H9 (cell line): ENCODE data around the gene EIF2D. TPM values are rescaled to one million over a fixed set of nuclear protein-coding genes. Genes with fewer than 3 reads are reported as not detected.

Experiments
- DNase-seq: peaks from one replicate; pipeline ENCODE4 v3.0.0-alpha.2; 2017
- H2AFZ ChIP-seq: one replicate; pipeline ENCODE4 v1.6.1; 2013; ENCODE audit warnings: mild to moderate bottlenecking, low read length, control low read depth, moderate library complexity
- H2AK5ac ChIP-seq: 2 replicates; pipeline ENCODE4 v1.6.1; 2013; ENCODE audit warnings: low read length, control low read depth, mixed read lengths; ENCODE audit not compliant: insufficient read length
- H2BK120ac ChIP-seq: one replicate; pipeline ENCODE4 v1.6.1; 2013; ENCODE audit warnings: low read depth, mild to moderate bottlenecking, low read length, control low read depth, inconsistent platforms; ENCODE audit not compliant: poor library complexity, severe bottlenecking
- H2BK12ac ChIP-seq: 2 replicates; pipeline ENCODE4 v1.6.1; 2013; ENCODE audit warnings: low read length, control low read depth, mixed read lengths, low read depth; ENCODE audit not compliant: insufficient read length
- H2BK15ac ChIP-seq: 2 replicates; pipeline ENCODE4 v1.6.1; 2013; ENCODE audit warnings: low read depth, low read length, control low read depth
- H2BK20ac ChIP-seq: one replicate; pipeline ENCODE4 v1.6.1; 2013; ENCODE audit warnings: low read depth, mild to moderate bottlenecking, low read length, control low read depth, inconsistent platforms; ENCODE audit not compliant: poor library complexity, severe bottlenecking
- H2BK5ac ChIP-seq: 2 replicates; pipeline ENCODE4 v1.6.1; 2013; ENCODE audit warnings: low read length, control low read depth, mixed read lengths; ENCODE audit not compliant: insufficient read length
- H3K14ac ChIP-seq: 2 replicates; pipeline ENCODE4 v1.6.1; 2013; ENCODE audit warnings: low read length, control low read depth; ENCODE audit not compliant: insufficient read depth
- H3K18ac ChIP-seq: 2 replicates; pipeline ENCODE4 v1.6.1; 2013; ENCODE audit warnings: low read depth, mild to moderate bottlenecking, mixed read lengths, low read length, control low read depth; ENCODE audit not compliant: insufficient read length
- H3K23ac ChIP-seq: 2 replicates; pipeline ENCODE4 v1.6.1; 2013; ENCODE audit warnings: low read length, control low read depth, mixed read lengths, low read depth; ENCODE audit not compliant: insufficient read length
- H3K23me2 ChIP-seq: 2 replicates; pipeline ENCODE4 v1.6.1; 2013; ENCODE audit warnings: low read depth, mild to moderate bottlenecking, mixed read lengths, low read length, control low read depth; ENCODE audit not compliant: insufficient read length, poor library complexity, severe bottlenecking
- H3K27ac ChIP-seq: 2 replicates; pipeline ENCODE4 v1.5.1; 2013; ENCODE audit warnings: low read length, control low read depth, mixed read lengths, low read depth; ENCODE audit not compliant: insufficient read length
- H3K27me3 ChIP-seq: 2 replicates; pipeline ENCODE4 v1.6.1; 2013; ENCODE audit warnings: low read length, control low read depth, inconsistent platforms; ENCODE audit not compliant: insufficient read depth
- H3K4ac ChIP-seq: 2 replicates; pipeline ENCODE4 v1.6.1; 2013; ENCODE audit warnings: low read depth, mild to moderate bottlenecking, control low read depth, inconsistent platforms, low read length, moderate library complexity
- H3K4me1 ChIP-seq: 2 replicates; pipeline ENCODE4 v1.6.1; 2013; ENCODE audit warnings: low read length, control low read depth, inconsistent platforms; ENCODE audit not compliant: insufficient read depth
- H3K4me2 ChIP-seq: 2 replicates; pipeline ENCODE4 v1.6.1; 2013; ENCODE audit warnings: low read length, control low read depth, mixed read lengths; ENCODE audit not compliant: insufficient read length, insufficient read depth
- H3K56ac ChIP-seq: 2 replicates; pipeline ENCODE4 v1.6.1; 2013; ENCODE audit warnings: low read depth, mild to moderate bottlenecking, mixed read lengths, low read length, control low read depth; ENCODE audit not compliant: insufficient read length
- H3K79me1 ChIP-seq: 2 replicates; pipeline ENCODE4 v1.6.1; 2013; ENCODE audit warnings: low read depth, mild to moderate bottlenecking, moderate library complexity, low read length, control low read depth, inconsistent platforms; ENCODE audit not compliant: insufficient read depth, poor library complexity, severe bottlenecking
- H3K79me2 ChIP-seq: 2 replicates; pipeline ENCODE4 v1.6.1; 2013; ENCODE audit warnings: low read length, control low read depth, inconsistent platforms; ENCODE audit not compliant: insufficient read depth
- H3K9ac ChIP-seq: 2 replicates; pipeline ENCODE4 v1.6.1; 2013; ENCODE audit warnings: low read length, control low read depth, mixed read lengths; ENCODE audit not compliant: insufficient read length; ENCODE audit errors: extremely low read depth
- H3K9me3 ChIP-seq: one replicate; pipeline ENCODE4 v1.6.1; 2013; ENCODE audit warnings: low read depth, low read length, inconsistent platforms; ENCODE audit not compliant: control insufficient read depth
- H3T11ph ChIP-seq: one replicate; pipeline ENCODE4 v1.6.1; 2013; ENCODE audit warnings: mild to moderate bottlenecking, low read length, control low read depth, inconsistent platforms
- H4K20me1 ChIP-seq: one replicate; pipeline ENCODE4 v1.6.1; 2013; ENCODE audit not compliant: control insufficient read depth, insufficient read length, insufficient read depth
- H4K5ac ChIP-seq: 2 replicates; pipeline ENCODE4 v1.6.1; 2013; ENCODE audit warnings: low read depth, mild to moderate bottlenecking, mixed read lengths, low read length, control low read depth; ENCODE audit not compliant: insufficient read length
- H4K8ac ChIP-seq: replicated peaks from 2 replicates; pipeline ENCODE4 v1.6.1; 2013; ENCODE audit warnings: low read length, control low read depth, mixed read lengths, low read depth; ENCODE audit not compliant: insufficient read length
- H4K91ac ChIP-seq: 2 replicates; pipeline ENCODE4 v1.6.1; 2013; ENCODE audit warnings: low read depth, mild to moderate bottlenecking, moderate library complexity, mixed read lengths, low read length, control low read depth; ENCODE audit not compliant: insufficient read length
- H3K27ac Mint-ChIP-seq, 3 experiments: 2 replicates in 2 of 3; 3 replicates in 1 of 3; pipeline ENCODE4 v1.8.0; 2020 to 2021; ENCODE audit warnings: mixed read lengths in 3 of 3, mild to moderate bottlenecking in 1 of 3, moderate library complexity in 1 of 3
- H3K27me3 Mint-ChIP-seq: 2 replicates; pipeline ENCODE4 v1.8.0; 2021; ENCODE audit warnings: low read depth, mild to moderate bottlenecking, moderate library complexity, mixed read lengths
- H3K36me3 Mint-ChIP-seq, 3 experiments: 2 replicates in 2 of 3; 3 replicates in 1 of 3; pipeline ENCODE4 v1.8.0; 2020 to 2021; ENCODE audit warnings: low read depth in 3 of 3, mixed read lengths in 3 of 3; ENCODE audit not compliant: insufficient read depth in 1 of 3
- H3K4me1 Mint-ChIP-seq, 2 experiments: 2 replicates each; pipeline ENCODE4 v1.8.0; 2020; ENCODE audit warnings: mixed read lengths in 2 of 2
- H3K4me3 Mint-ChIP-seq, 2 experiments: 2 replicates in 1 of 2; 3 replicates in 1 of 2; pipeline ENCODE4 v1.8.0; 2020 to 2021; ENCODE audit warnings: mild to moderate bottlenecking in 2 of 2, mixed read lengths in 2 of 2, moderate library complexity in 1 of 2
- H3K9me3 Mint-ChIP-seq, 2 experiments: 2 replicates in 1 of 2; 3 replicates in 1 of 2; pipeline ENCODE4 v1.8.0; 2020; ENCODE audit warnings: mild to moderate bottlenecking in 2 of 2, mixed read lengths in 2 of 2, moderate library complexity in 1 of 2
- CTCF ChIP-seq: fragments of 200-600 bp; sonication (generic); conservative IDR thresholded peaks from 3 replicates; pipeline ENCODE4 v1.8.0; 2021; ENCODE audit warnings: antibody characterized with exemption, mild to moderate bottlenecking
- WGBS: extraction: QIAGEN DNeasy Blood & Tissue Kit; methylation state at CpG from one replicate; pipeline ENCODE4 v1.1.7; 2013; ENCODE audit warnings: missing lambda C conversion rate, low lambda C conversion rate, mixed read lengths; ENCODE audit not compliant: insufficient read length; ENCODE audit errors: extremely low coverage; 5-methylcytosine and 5-hydroxymethylcytosine counted together
- total RNA-seq: library from RNA; stranded (reverse); gene quantifications from 2 replicates; pipeline ENCODE4 v1.2.1, GENCODE V29; 2021

EIF2D gene
- total RNA-seq, 1 experiment from 2014 or later, result 35.8 TPM

- H3K4me3 Mint-ChIP-seq, result no peak overlapping the region
- Histone ChIP-seq H2AK5ac (no peak overlapping the region), H3K9me3 (no peaks in the 10 kb centered on the region), H3K9ac (no peak overlapping the region), H3K23ac (no peak overlapping the region), H3K79me1 (no peaks in the 10 kb centered on the region), H3K4me1 (no peaks in the 10 kb centered on the region), H4K8ac (no peak overlapping the region), H3K14ac (no peak overlapping the region), H2BK20ac (no peak overlapping the region), H4K5ac (no peak overlapping the region), H3T11ph (no peak overlapping the region), H3K23me2 (no peaks in the 10 kb centered on the region), H3K27ac (no peak overlapping the region), H2BK12ac (no peak overlapping the region), H3K18ac (no peak overlapping the region), H2BK120ac (no peak overlapping the region), H2BK5ac (no peak overlapping the region), H2BK15ac (no peak overlapping the region), H4K91ac (no peak overlapping the region), H3K27me3 (no peaks in the 10 kb centered on the region), H3K79me2 (no peaks in the 10 kb centered on the region), H2AFZ (no peak overlapping the region), H4K20me1 (no peaks in the 10 kb centered on the region), H3K4me2 (no peak overlapping the region), H3K4ac (no peak overlapping the region), H3K56ac (no peak overlapping the region)
- TF ChIP-seq CTCF, result no peak
- no CpG with 5 or more reads among the region's 18 CpGs for whole genome bisulfite sequencing
- H3K4me1 Mint-ChIP-seq, result peaks cover 5 to 7% of the 10 kb centered on the region in 2 experiments
- DNase-seq, result no peak
- H3K9me3 Mint-ChIP-seq, result no peaks in the 10 kb centered on the region
- H3K27ac Mint-ChIP-seq, result peak overlapping the region in 2 of 3 experiments; percentile 2 to 12; a peak in 3 of 7 replicates
- no peaks in the 10 kb centered on the region for H3K36me3 Mint-ChIP-seq
- peaks cover 3% of the 10 kb centered on the region; the same call in 1 of the 2 replicates for H3K27me3 Mint-ChIP-seq
These were observed 29.1 kb downstream of the EIF2D start for GRCh38 chr1:206582971-206583706.
